GM23338 (cell line): ENCODE measurements around the gene CNPY2.
A peak's percentile ranks its signal among the peaks of the same experiment; 100 is the strongest.

Experiments
- CREB1 ChIP-seq: fragments of 250-450 bp; sonication (Bioruptor Pico); IDR thresholded peaks from 2 replicates; pipeline ENCODE4 v1.5.0; 2020; ENCODE audit warnings: low read depth, mild to moderate bottlenecking, moderate library complexity
- EZH2phosphoT487 ChIP-seq: fragments of 200-600 bp; sonication (generic); IDR thresholded peaks from one replicate; pipeline ENCODE4 v1.8.1; 2018; ENCODE audit warnings: antibody characterized with exemption; ENCODE audit not compliant: unreplicated experiment
- POLR2AphosphoS5 ChIP-seq: IDR thresholded peaks from 2 replicates; pipeline ENCODE4 v1.6.1; 2016; ENCODE audit warnings: antibody characterized with exemption, low read depth
- TF ChIP-seq, protein P1 (sequence below), 2 experiments: fragments of 200-600 bp in 1 of 2; sonication (generic) in 1 of 2; conservative IDR thresholded peaks; 2 replicates each; pipeline versions ENCODE4 v1.5.1 to v1.6.1; 2016 to 2017; ENCODE audit warnings: antibody characterized with exemption in 2 of 2, low read depth in 2 of 2, mild to moderate bottlenecking in 2 of 2, moderate library complexity in 1 of 2

DNA sequence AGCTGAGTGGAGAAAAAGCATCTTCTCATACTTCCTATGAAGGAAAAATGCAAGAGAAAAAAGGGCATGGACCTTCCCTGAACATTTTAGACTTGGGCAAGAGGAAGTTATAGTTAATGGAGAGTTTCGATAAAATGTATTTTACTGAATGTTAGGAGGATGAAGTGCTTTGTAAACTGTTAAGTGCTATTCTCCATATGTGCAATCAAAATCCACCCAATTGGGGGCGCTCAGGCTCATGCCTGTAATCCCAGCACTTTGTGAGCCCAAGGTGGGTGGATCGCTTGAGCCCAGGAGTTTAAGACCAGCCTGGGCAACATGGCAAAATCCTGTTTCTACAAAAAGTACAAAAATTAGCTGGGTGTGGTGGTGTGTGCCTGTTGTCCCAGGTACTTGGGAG, 1.9 kb upstream of the CNPY2 start:
- TF ChIP-seq, protein P1, sequence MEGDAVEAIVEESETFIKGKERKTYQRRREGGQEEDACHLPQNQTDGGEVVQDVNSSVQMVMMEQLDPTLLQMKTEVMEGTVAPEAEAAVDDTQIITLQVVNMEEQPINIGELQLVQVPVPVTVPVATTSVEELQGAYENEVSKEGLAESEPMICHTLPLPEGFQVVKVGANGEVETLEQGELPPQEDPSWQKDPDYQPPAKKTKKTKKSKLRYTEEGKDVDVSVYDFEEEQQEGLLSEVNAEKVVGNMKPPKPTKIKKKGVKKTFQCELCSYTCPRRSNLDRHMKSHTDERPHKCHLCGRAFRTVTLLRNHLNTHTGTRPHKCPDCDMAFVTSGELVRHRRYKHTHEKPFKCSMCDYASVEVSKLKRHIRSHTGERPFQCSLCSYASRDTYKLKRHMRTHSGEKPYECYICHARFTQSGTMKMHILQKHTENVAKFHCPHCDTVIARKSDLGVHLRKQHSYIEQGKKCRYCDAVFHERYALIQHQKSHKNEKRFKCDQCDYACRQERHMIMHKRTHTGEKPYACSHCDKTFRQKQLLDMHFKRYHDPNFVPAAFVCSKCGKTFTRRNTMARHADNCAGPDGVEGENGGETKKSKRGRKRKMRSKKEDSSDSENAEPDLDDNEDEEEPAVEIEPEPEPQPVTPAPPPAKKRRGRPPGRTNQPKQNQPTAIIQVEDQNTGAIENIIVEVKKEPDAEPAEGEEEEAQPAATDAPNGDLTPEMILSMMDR (conservative IDR thresholded peaks at IDR 0.05; ENCODE audit: low read depth in 2 of 2), result peak; percentile 54 to 65
- no peak for TF ChIP-seq CREB1
- no peak for TF ChIP-seq POLR2AphosphoS5
- TF ChIP-seq EZH2phosphoT487, result no peak
